ENCODE measurements around the gene ART4. TPM values are rescaled to one million over a fixed set of nuclear protein-coding genes. Genes with fewer than 3 reads are reported as not detected.

ART4 gene
- total RNA-seq, 2 experiments from 2014 or later, result not detected

- no peak overlapping the region for H3K4me3 Mint-ChIP-seq
- no peaks in the 10 kb centered on the region for H3K27me3 Mint-ChIP-seq
- H3K9me3 ChIP-seq (ENCODE audit: control insufficient read depth in 1 of 2, insufficient read depth in 1 of 2, low read length in 2 of 2), result no peaks in the 10 kb centered on the region
- H3K27ac Mint-ChIP-seq, result no peak overlapping the region
- intact Hi-C loops (cut with DNase I, micrococcal nuclease), result no loop called here
- no peaks in the 10 kb centered on the region for H3K36me3 ChIP-seq (ENCODE audit: insufficient read depth, low read length)
- H3K4me3 ChIP-seq (ENCODE audit: low read length), result no peak overlapping the region
- peaks cover 16% of the 10 kb centered on the region for H3K4me1 Mint-ChIP-seq (ENCODE audit: low read depth)
- CTCF ChIA-PET, result no interaction called here
- no peaks in the 10 kb centered on the region for H3K36me3 Mint-ChIP-seq (ENCODE audit: low read depth)
- POLR2A ChIA-PET, result no interaction called here
- no peaks in the 10 kb centered on the region for H3K4me1 ChIP-seq (ENCODE audit: insufficient read depth, low read length)
- H3K27me3 ChIP-seq (ENCODE audit: control insufficient read depth in 1 of 2, insufficient read depth in 2 of 2, low read length in 2 of 2), result no peaks in the 10 kb centered on the region
- no peak for TF ChIP-seq CTCF (IDR thresholded peaks at IDR 0.05)
- DNase-seq (no peak), ATAC-seq (ENCODE audit: poor library complexity) (no peak)
- H3K9me3 Mint-ChIP-seq, result no peaks in the 10 kb centered on the region
- no peak overlapping the region for H3K27ac ChIP-seq (ENCODE audit: low read depth in 1 of 2, low read length in 2 of 2)
These were observed 31.8 kb downstream of the ART4 start for GRCh38 chr12:14811486-14811885.

GRCh38 chr12:14810953-14811483 lies 32.3 kb downstream of the ART4 start:
- CTCF ChIA-PET, result interaction anchor here (1.1 to 1.4 kb wide), 2 partner anchors 22 to 35 kb away, joined by 3 read pairs; no protein-coding TSS in a partner anchor
- intact Hi-C loops (cut with DNase I, micrococcal nuclease), result no loop called here

GRCh38 chr12:14810167-14810952 lies 33.0 kb downstream of the ART4 start:
- H3K36me3 ChIP-seq (ENCODE audit: insufficient read depth, low read length), result no peaks in the 10 kb centered on the region
- H3K27me3 Mint-ChIP-seq, result no peaks in the 10 kb centered on the region
- H3K4me3 Mint-ChIP-seq, result no peak overlapping the region
- no peak overlapping the region for H3K27ac ChIP-seq (ENCODE audit: low read depth in 1 of 2, low read length in 2 of 2)
- H3K27ac Mint-ChIP-seq, result no peak overlapping the region
- ATAC-seq (ENCODE audit: poor library complexity), result no peak
- no peak overlapping the region for H3K4me3 ChIP-seq (ENCODE audit: low read length)
- H3K4me1 ChIP-seq (ENCODE audit: insufficient read depth, low read length), result no peaks in the 10 kb centered on the region
- H3K9me3 ChIP-seq (ENCODE audit: control insufficient read depth in 1 of 2, insufficient read depth in 1 of 2, low read length in 2 of 2), result no peaks in the 10 kb centered on the region
- CTCF ChIA-PET, result interaction anchor here (1.1 to 1.4 kb wide), 3 partner anchors 21 to 185 kb away, joined by 3 to 4 read pairs (median 3); no protein-coding TSS in a partner anchor
- H3K9me3 Mint-ChIP-seq, result no peaks in the 10 kb centered on the region
- no peaks in the 10 kb centered on the region for H3K36me3 Mint-ChIP-seq (ENCODE audit: low read depth)
- H3K4me1 Mint-ChIP-seq (ENCODE audit: low read depth), result peaks cover 16% of the 10 kb centered on the region
- POLR2A ChIA-PET, result interaction anchor here (0.8 kb wide), 1 partner anchor 40 kb away, joined by 4 read pairs; a partner anchor contains a TSS
- no peak for DNase-seq
- intact Hi-C loops (cut with DNase I, micrococcal nuclease), result no loop called here
- no peak for TF ChIP-seq CTCF (IDR thresholded peaks at IDR 0.05)
- no peaks in the 10 kb centered on the region for H3K27me3 ChIP-seq (ENCODE audit: control insufficient read depth in 1 of 2, insufficient read depth in 2 of 2, low read length in 2 of 2)

More at GRCh38 chr12:14810953-14811483, 32.3 kb downstream of the ART4 start:
- Mint-ChIP-seq H3K27me3 (no peaks in the 10 kb centered on the region), H3K4me1 (ENCODE audit: low read depth) (peaks cover 16% of the 10 kb centered on the region), H3K4me3 (no peak overlapping the region), H3K36me3 (ENCODE audit: low read depth) (no peaks in the 10 kb centered on the region), H3K9me3 (no peaks in the 10 kb centered on the region), H3K27ac (no peak overlapping the region)
- DNase-seq (peak in 3 of 14 experiments; percentile 14 to 27 (median 16)), ATAC-seq (ENCODE audit: poor library complexity) (no peak)
- TF ChIP-seq CTCF (IDR thresholded peaks at IDR 0.05), result no peak
- no peak overlapping the region for H3K27ac ChIP-seq (ENCODE audit: low read depth in 1 of 2, low read length in 2 of 2)
- H3K27me3 ChIP-seq (ENCODE audit: control insufficient read depth in 1 of 2, insufficient read depth in 2 of 2, low read length in 2 of 2), result no peaks in the 10 kb centered on the region
- POLR2A ChIA-PET, result interaction anchor here (0.8 kb wide), 1 partner anchor 41 kb away, joined by 4 read pairs; a partner anchor contains a TSS
- H3K36me3 ChIP-seq (ENCODE audit: insufficient read depth, low read length), result no peaks in the 10 kb centered on the region
- no peaks in the 10 kb centered on the region for H3K9me3 ChIP-seq (ENCODE audit: control insufficient read depth in 1 of 2, insufficient read depth in 1 of 2, low read length in 2 of 2)
- no peaks in the 10 kb centered on the region for H3K4me1 ChIP-seq (ENCODE audit: insufficient read depth, low read length)
- no peak overlapping the region for H3K4me3 ChIP-seq (ENCODE audit: low read length)
